Mucosa of rectum (tissue), 2 donors: Measurements from ENCODE around the gene FAM20B.

ENCODE experiments used
- H3K27ac ChIP-seq, 2 donors: one replicate each; pipeline ENCODE4 v1.7.0; 2013; ENCODE audit warnings: inconsistent platforms in 2 of 2, low read depth in 2 of 2, low read length in 2 of 2
- H3K27me3 ChIP-seq, 2 donors: one replicate each; pipeline ENCODE4 v1.7.0; 2013; ENCODE audit warnings: low read length in 2 of 2; ENCODE audit not compliant: control insufficient read depth in 2 of 2, insufficient read depth in 2 of 2
- H3K36me3 ChIP-seq, 2 donors: one replicate each; pipeline ENCODE4 v1.7.0; 2013; ENCODE audit warnings: low read length in 2 of 2; ENCODE audit not compliant: control insufficient read depth in 2 of 2, insufficient read depth in 2 of 2
- H3K4me1 ChIP-seq, 2 donors: one replicate each; pipeline ENCODE4 v1.7.0; 2013; ENCODE audit warnings: low read length in 2 of 2, mild to moderate bottlenecking in 1 of 2; ENCODE audit not compliant: control insufficient read depth in 2 of 2, insufficient read depth in 2 of 2
- H3K4me3 ChIP-seq, 2 donors: one replicate each; pipeline ENCODE4 v1.7.0; 2013; ENCODE audit warnings: low read length in 2 of 2
- H3K9ac ChIP-seq, 2 donors: one replicate each; pipeline ENCODE4 v1.7.0; 2013; ENCODE audit warnings: low read length in 2 of 2, low read depth in 1 of 2, mild to moderate bottlenecking in 1 of 2
- H3K9me3 ChIP-seq, 2 donors: one replicate each; pipeline ENCODE4 v1.7.0; 2013; ENCODE audit warnings: low read length in 2 of 2; ENCODE audit not compliant: control insufficient read depth in 2 of 2
- donor health status: healthy.
- donor health status: Normal muscosa, but diverticular disease.

The FAM20B gene

DNA sequence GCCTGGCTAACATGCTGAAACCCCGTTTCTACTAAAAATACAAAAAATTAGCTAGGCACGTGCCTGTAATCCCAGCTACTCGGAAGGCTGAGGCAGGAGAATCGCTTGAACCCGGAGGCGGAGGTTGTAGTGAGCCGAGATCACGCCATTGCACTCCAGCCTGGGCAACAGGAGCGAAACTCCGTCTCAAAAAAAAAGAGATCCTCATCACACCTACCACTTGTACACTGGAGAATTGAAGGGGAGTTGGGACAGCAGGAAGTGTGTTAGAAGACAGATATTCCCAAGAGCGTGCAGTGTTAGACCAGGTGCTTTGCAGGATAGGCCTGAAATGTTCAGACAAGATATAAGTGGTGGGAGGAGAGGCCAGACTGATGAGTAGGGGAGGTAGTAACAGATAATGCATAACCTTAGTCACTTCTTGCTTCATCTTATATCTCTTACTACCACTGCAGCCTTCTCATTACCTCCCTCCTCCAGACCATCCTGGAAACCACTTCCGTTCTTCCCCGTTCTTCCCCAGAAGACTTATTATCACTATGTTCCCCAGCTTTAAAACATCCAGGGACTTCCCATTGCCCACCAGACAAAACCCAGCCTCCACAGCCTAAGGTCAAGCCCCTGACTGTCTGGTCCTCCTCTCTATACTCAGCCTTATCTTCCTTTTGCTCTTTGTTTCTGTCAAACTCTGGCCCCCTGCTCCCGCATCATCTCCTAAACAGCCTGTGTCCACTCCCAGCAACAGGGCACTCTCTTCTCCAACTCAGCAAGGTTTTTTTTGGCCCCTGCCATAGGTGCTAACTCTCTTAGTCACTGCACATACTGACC lies 21.3 kb downstream of the FAM20B start:
- no peaks in the 10 kb centered on the region for H3K9me3 ChIP-seq
- H3K4me1 ChIP-seq = no peaks in the 10 kb centered on the region
- no peak overlapping the region for H3K27ac ChIP-seq
- H3K4me3 ChIP-seq = no peak overlapping the region
- H3K36me3 ChIP-seq = peaks cover 2 to 10% of the 10 kb centered on the region in 2 donors
- no peak overlapping the region for H3K9ac ChIP-seq
- no peaks in the 10 kb centered on the region for H3K27me3 ChIP-seq

DNA sequence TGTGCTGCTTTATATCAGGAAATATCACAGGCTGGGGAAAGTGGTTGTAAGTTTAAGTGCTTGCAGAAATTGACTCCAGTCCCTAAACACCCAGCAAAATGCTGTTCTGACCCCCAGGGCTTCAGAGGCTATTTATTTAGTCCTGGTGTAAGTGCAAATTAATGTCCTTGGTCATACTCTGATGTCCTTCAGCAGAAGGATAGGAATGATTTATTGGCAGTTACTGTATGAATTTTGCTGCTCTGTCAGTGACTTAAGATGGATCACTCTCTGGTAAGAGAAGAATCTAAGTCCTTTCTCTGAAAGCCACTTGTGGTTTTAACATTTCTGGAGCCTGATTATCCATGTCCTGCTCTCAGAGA lies 21.9 kb downstream of the FAM20B start:
- no peaks in the 10 kb centered on the region for H3K27me3 ChIP-seq
- no peak overlapping the region for H3K27ac ChIP-seq
- H3K9me3 ChIP-seq = no peaks in the 10 kb centered on the region
- H3K4me3 ChIP-seq = no peak overlapping the region
- no peaks in the 10 kb centered on the region for H3K4me1 ChIP-seq
- H3K9ac ChIP-seq = no peak overlapping the region
- H3K36me3 ChIP-seq = peaks cover 2 to 10% of the 10 kb centered on the region in 2 donors

DNA sequence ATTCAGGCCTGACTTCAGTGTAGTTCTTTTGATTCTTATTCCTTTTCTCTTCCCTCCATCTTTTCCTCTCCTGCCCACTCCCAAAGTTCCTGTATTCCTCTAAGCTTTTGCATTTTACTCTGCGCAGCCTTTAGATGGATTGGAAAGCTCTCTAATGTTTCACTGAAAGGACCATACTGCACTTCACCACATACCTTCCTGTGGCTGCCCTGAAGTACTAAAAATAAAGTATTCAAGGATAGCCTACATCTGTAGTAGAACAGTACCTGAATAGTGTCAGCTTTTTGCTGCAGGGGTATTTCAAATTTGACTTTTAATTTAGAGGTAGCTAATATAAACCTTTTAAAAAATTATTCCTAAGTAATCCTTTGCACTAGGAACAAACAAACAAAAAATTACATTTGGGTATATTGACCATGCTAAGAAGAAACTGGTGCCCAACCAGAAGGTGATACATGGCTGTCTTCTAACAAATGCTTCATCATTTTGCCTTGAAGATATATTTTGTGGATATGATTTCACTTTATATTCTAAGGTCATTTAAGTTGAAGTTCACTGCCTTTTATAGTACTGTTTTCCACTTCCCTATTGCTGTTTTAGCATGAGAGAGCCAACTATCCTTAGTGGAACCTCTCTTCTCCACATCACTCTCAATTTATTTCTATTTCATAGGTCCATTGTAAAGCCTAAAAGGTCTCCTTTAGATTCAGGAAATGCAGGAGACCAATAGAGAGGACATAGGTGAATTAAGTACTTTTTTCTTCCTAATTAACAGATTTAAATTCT lies 22.8 kb downstream of the FAM20B start:
- H3K9ac ChIP-seq = no peak overlapping the region
- no peak overlapping the region for H3K4me3 ChIP-seq
- no peaks in the 10 kb centered on the region for H3K9me3 ChIP-seq
- peaks cover 2 to 10% of the 10 kb centered on the region in 2 donors for H3K36me3 ChIP-seq
- no peaks in the 10 kb centered on the region for H3K4me1 ChIP-seq
- H3K27me3 ChIP-seq = no peaks in the 10 kb centered on the region
- no peak overlapping the region for H3K27ac ChIP-seq

DNA sequence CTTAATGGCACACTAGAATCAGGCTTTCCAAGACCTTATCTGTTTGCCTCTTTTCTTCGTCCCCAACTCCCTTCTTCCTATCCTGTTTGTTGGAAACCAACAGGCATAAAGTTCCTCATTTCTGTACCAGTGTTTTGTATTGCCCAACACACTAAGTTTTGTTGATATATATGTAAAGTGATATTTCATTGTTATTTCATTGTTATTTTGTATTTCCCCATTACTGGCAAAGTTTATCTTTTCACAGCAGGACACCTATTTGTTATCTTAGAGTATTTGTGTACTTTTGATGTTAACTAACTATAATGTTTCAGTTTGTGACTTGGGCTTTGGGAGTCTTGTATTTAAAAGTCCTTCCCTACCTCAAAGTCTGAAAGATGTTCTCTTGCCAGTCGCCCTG lies 27.1 kb downstream of the FAM20B start:
- Histone ChIP-seq H3K27ac (no peak overlapping the region), H3K9ac (no peak overlapping the region), H3K27me3 (no peaks in the 10 kb centered on the region), H3K4me3 (no peak overlapping the region), H3K9me3 (no peaks in the 10 kb centered on the region), H3K36me3 (peaks cover 9 to 18% of the 10 kb centered on the region in 2 donors), H3K4me1 (no peaks in the 10 kb centered on the region)

DNA sequence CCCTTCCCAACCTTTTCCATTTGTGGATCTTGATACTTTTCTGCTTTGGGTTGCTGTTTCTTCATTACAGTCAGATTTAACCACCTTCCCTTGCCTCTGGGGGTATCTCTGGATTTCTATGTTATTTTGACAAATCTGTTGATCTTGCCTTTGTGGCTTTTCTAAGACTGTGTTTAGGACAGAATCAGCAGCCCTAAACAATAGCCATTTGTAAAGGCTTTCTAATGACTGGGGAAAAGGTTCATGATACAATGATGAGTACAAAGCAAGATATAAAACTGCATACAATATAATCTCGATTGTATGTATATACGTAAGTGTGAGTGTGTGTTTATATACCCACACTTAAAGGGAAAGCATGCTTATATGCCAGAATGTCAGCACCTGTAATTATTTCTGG lies 27.8 kb downstream of the FAM20B start:
- Histone ChIP-seq H3K27ac (no peak overlapping the region), H3K4me1 (no peaks in the 10 kb centered on the region), H3K36me3 (peaks cover 12 to 18% of the 10 kb centered on the region in 2 donors), H3K4me3 (no peak overlapping the region), H3K9me3 (no peaks in the 10 kb centered on the region), H3K9ac (no peak overlapping the region), H3K27me3 (no peaks in the 10 kb centered on the region)

DNA sequence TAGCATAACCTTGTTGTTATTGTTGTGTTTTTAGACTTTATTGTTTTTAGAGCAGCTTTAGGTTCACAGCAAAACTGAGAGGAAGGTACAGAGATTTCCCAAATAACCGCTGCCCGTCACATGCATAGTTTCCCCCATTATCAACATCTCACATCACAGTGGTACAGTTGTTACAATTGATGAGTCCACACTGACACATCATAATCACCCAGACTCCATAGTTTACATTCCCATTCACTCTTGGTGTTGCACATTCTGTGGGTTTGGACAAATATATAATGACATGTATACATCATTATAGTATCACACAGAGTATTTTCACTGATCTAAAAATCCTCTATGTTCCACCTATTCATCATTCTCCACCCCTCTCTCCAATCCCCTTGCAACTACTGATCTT lies 30.2 kb downstream of the FAM20B start:
- Histone ChIP-seq H3K9me3 (no peaks in the 10 kb centered on the region), H3K4me3 (no peak overlapping the region), H3K27me3 (no peaks in the 10 kb centered on the region), H3K27ac (no peak overlapping the region), H3K9ac (no peak overlapping the region), H3K36me3 (peaks cover 10 to 15% of the 10 kb centered on the region in 2 donors), H3K4me1 (no peaks in the 10 kb centered on the region)

DNA sequence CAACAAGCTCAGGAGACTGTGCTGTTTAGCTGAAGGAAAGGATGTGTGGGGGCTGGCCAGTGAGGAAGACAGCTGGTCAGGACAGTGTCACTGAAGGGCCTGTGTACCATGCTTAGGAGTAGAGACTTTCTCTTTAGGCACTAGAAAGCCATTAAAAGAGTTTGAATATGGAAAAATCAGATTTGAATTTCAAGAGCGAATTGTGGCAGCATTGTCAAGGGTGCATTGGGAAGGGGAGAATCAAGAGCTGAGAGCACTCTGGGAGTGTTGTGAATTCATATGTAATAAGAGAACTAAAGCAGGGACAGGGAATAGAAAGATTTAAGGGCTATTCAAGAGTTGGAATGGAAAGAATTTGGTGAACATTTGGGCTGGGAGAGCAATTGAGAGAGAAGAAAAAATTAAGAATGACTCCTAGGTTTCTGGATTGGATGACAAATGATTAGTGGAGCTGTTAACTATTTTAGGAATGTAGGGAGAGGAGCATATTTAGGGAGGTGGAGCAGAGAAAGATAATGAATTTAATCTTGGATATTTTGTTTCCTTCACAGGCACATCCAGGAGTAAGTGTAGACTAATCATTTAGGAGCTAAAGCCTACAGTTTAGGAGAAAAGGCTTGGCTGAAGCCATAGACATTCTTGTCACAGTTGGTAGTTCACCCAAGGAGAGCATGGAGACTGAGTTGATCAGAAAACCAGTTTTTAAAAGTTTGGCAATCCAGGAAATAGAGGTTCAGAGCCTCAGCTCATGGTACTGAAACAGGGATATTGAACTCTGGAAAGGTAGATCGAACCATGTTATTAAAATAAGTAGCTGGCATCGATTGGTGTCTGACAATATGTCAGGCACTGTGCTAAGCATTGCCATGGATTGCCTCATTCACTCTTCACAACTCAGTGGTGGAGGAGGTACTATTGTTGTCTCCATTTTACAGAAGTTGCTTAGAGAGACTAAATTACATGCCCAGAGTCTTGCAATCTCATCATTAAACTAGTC lies 33.1 kb downstream of the FAM20B start:
- H3K36me3 ChIP-seq = peaks cover 10 to 17% of the 10 kb centered on the region in 2 donors
- no peaks in the 10 kb centered on the region for H3K9me3 ChIP-seq
- H3K27ac ChIP-seq = no peak overlapping the region
- H3K4me3 ChIP-seq = no peak overlapping the region
- no peak overlapping the region for H3K9ac ChIP-seq
- no peaks in the 10 kb centered on the region for H3K4me1 ChIP-seq
- H3K27me3 ChIP-seq = no peaks in the 10 kb centered on the region

DNA sequence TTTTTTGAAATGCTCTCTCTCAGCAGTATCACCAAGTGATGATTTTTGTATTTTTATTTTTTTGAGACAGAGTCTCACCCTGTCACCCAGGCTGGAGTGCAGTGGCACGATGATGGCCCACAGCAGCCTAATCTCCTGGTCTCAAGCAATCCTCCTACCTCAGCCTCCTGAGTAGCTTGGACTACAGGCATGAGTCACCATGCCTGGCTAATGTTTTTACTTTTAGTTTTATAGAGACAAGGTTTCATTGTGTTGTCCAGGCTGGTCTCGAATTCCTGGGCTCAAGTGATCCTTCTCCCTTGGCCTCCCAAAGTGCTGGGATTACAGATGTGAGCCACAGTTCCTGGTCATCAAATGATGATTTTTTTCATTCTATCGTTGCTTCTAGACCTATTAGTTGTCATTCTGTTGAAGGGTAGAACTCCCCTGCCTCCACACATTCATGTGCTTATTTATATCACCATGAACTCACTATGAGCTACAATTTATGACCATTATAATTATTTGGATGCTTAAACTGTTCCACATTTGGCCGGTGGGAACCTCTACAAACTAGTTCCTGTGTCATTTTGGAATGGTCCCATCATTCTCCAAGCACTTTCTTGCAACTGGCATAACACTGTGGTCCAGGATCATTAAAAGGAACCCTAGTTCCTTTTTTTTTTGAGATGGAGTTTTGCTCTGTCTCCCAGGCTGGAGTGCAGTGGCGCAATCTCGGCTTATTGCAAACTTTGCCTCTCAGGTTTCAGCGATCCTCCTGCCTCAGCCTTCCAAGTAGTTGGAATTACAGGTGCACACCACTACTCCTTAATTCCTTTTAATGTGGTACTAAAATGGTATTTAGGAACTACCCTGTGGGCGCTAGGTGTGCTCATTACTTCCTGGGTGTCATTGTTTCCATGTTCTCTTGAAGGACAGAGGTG lies 35.9 kb downstream of the FAM20B start:
- H3K4me3 ChIP-seq = no peak overlapping the region
- H3K36me3 ChIP-seq = peaks cover 21 to 24% of the 10 kb centered on the region in 2 donors
- no peaks in the 10 kb centered on the region for H3K9me3 ChIP-seq
- no peak overlapping the region for H3K9ac ChIP-seq
- H3K4me1 ChIP-seq = no peaks in the 10 kb centered on the region
- no peaks in the 10 kb centered on the region for H3K27me3 ChIP-seq
- no peak overlapping the region for H3K27ac ChIP-seq

DNA sequence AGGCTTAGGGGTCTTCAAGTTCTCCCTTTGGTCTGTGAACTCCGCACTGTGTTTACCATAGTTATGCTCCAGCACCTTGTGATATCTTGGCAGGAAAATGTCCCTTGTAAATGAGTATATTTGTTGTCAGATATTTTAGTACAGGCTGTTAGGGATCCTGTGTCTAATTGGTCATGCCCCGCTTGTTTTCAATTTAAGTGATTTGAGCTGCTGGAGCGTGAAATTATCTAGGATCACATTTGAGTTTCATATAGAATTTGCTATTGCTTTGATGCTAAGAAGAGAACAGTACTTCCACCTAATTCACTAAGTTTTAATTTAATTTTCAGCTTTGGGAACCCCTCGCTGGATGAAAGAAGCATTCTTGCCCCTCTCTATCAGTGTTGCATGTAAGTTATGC lies 40.8 kb downstream of the FAM20B start:
- Histone ChIP-seq H3K27ac (no peak overlapping the region), H3K27me3 (no peaks in the 10 kb centered on the region), H3K36me3 (peaks cover 33 to 35% of the 10 kb centered on the region in 2 donors), H3K9me3 (no peaks in the 10 kb centered on the region), H3K4me3 (no peak overlapping the region), H3K9ac (no peak overlapping the region), H3K4me1 (no peaks in the 10 kb centered on the region)
